ENCODE measurements around the gene CNPY1.

DNA sequence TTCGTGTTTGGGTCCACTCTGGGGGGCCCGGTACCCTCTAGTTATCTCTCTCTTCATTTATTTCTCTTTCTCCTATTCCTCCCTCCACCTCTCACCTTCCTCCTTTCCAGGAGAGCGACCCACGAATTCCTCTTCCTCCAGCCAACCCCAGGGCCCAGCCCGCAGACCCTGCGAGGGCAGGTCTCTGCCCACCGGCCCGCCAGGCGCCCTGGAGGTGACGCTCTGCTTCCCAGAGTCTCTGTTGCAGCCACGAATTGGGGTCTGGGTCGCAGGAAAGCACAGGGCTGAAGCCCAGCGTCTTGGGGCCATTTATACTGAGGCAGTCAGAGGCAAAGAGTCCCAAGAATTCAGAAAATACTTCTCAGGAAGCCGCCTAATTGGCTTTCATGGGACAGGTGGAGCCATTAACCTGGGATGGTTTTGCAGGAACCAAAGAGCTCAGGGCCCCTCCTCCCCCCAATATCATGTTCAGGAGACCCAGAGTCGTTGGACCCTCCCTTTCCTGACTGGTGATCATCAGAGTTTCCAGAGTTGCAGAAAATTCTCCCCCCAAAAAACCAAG, 91.1 kb downstream of the CNPY1 start:
- TF ChIP-seq, protein P1, sequence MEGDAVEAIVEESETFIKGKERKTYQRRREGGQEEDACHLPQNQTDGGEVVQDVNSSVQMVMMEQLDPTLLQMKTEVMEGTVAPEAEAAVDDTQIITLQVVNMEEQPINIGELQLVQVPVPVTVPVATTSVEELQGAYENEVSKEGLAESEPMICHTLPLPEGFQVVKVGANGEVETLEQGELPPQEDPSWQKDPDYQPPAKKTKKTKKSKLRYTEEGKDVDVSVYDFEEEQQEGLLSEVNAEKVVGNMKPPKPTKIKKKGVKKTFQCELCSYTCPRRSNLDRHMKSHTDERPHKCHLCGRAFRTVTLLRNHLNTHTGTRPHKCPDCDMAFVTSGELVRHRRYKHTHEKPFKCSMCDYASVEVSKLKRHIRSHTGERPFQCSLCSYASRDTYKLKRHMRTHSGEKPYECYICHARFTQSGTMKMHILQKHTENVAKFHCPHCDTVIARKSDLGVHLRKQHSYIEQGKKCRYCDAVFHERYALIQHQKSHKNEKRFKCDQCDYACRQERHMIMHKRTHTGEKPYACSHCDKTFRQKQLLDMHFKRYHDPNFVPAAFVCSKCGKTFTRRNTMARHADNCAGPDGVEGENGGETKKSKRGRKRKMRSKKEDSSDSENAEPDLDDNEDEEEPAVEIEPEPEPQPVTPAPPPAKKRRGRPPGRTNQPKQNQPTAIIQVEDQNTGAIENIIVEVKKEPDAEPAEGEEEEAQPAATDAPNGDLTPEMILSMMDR (IDR thresholded peaks at IDR 0.05) = no peak
- TF ChIP-seq POLR2AphosphoS5 (IDR thresholded peaks at IDR 0.05; ENCODE audit: insufficient read depth in 1 of 2, low read depth in 1 of 2) = no peak

All from vagina (tissue), 2 donors.